GM23338 (cell line): Measurements from ENCODE around the gene TRMT10B.

ENCODE experiments used
- CTCF ChIP-seq, 2 experiments: fragments of 200-600 bp in 1 of 2; sonication (generic) in 1 of 2; conservative IDR thresholded peaks; 2 replicates each; pipeline versions ENCODE4 v1.5.1 to v1.6.1; 2016 to 2017; ENCODE audit warnings: antibody characterized with exemption in 2 of 2, low read depth in 2 of 2, mild to moderate bottlenecking in 2 of 2, moderate library complexity in 1 of 2
- EZH2 ChIP-seq: fragments of 200-600 bp; sonication (generic); IDR thresholded peaks from one replicate; pipeline ENCODE4 v1.8.0; 2017; ENCODE audit warnings: antibody characterized with exemption, mild to moderate bottlenecking, low read depth; ENCODE audit not compliant: unreplicated experiment
- EZH2phosphoT487 ChIP-seq: fragments of 200-600 bp; sonication (generic); IDR thresholded peaks from one replicate; pipeline ENCODE4 v1.8.1; 2018; ENCODE audit warnings: antibody characterized with exemption; ENCODE audit not compliant: unreplicated experiment
- STAT1 ChIP-seq: IDR thresholded peaks from one replicate; pipeline ENCODE4 v1.6.1; 2016; ENCODE audit warnings: antibody characterized with exemption; ENCODE audit not compliant: unreplicated experiment

- TF ChIP-seq STAT1 (no peak), CTCF (conservative IDR thresholded peaks at IDR 0.05; ENCODE audit: low read depth in 2 of 2) (no peak), EZH2 (no peak), EZH2phosphoT487 (no peak)
Measured at GRCh38 chr9:37776328-37776727, 22.7 kb downstream of the TRMT10B start.
